GM10266 (cell line): ENCODE results near the gene SFXN5.

ENCODE experiments used
- DNase-seq: peaks from one replicate; pipeline ENCODE4 v3.0.0; 2012; ENCODE audit errors: extremely low spot score
- CTCF ChIP-seq: IDR thresholded peaks from 2 replicates; pipeline ENCODE4 v1.5.1; 2012; ENCODE audit warnings: mild to moderate bottlenecking, low read depth; ENCODE audit not compliant: control insufficient read depth, insufficient read depth; ENCODE audit errors: missing control alignments

The SFXN5 gene

GRCh38 chr2:72933646-72934151 lies 137.8 kb downstream of the SFXN5 start:
- TF ChIP-seq CTCF: no peak
- no peak for DNase-seq

GRCh38 chr2:72933207-72933606 lies 138.3 kb downstream of the SFXN5 start:
- TF ChIP-seq CTCF: no peak
- no peak for DNase-seq

- TF ChIP-seq CTCF: no peak
Measured at GRCh38 chr2:72932805-72933204, 138.7 kb downstream of the SFXN5 start.

GRCh38 chr2:72932045-72932740 lies 139.3 kb downstream of the SFXN5 start:
- no peak for DNase-seq
- no peak for TF ChIP-seq CTCF

More at GRCh38 chr2:72932805-72933204, 138.7 kb downstream of the SFXN5 start:
- DNase-seq: no peak

- TF ChIP-seq CTCF: no peak
- DNase-seq: no peak
Measured at GRCh38 chr2:72931280-72931910, 140.1 kb downstream of the SFXN5 start.

GRCh38 chr2:72929010-72929409 lies 142.5 kb downstream of the SFXN5 start:
- TF ChIP-seq CTCF: no peak
- no peak for DNase-seq

GRCh38 chr2:72927619-72928550 lies 143.6 kb downstream of the SFXN5 start:
- no peak for TF ChIP-seq CTCF

More at GRCh38 chr2:72927619-72928550, 143.6 kb downstream of the SFXN5 start:
- DNase-seq: no peak
